Muscle of leg (tissue), 11 donors: ENCODE data around the gene PPP1R1A. TPM values are rescaled to one million over a fixed set of nuclear protein-coding genes. Genes with fewer than 3 reads are reported as not detected.

Experiments
- DNase-seq: peaks from one replicate; pipeline ENCODE4 v3.0.0; 2013
- H3K27ac ChIP-seq: one replicate; pipeline ENCODE4 v1.5.1; 2013; ENCODE audit warnings: mild to moderate bottlenecking, low read length, control low read depth
- H3K27me3 ChIP-seq: one replicate; pipeline ENCODE4 v1.6.1; 2013; ENCODE audit warnings: low read length; ENCODE audit not compliant: control insufficient read depth, insufficient read depth
- H3K36me3 ChIP-seq: one replicate; pipeline ENCODE4 v1.6.1; 2013; ENCODE audit warnings: low read length; ENCODE audit not compliant: control insufficient read depth, insufficient read depth
- H3K4me1 ChIP-seq: one replicate; pipeline ENCODE4 v1.6.1; 2013; ENCODE audit warnings: low read length; ENCODE audit not compliant: control insufficient read depth, insufficient read depth
- H3K4me3 ChIP-seq: one replicate; pipeline ENCODE4 v1.5.1; 2013; ENCODE audit warnings: low read length, control low read depth
- H3K9me3 ChIP-seq: replicated peaks from 2 replicates; pipeline ENCODE4 v1.6.1; 2013; ENCODE audit warnings: low read depth, low read length; ENCODE audit not compliant: control insufficient read depth
- WGBS: methylation state at CpG from one replicate; pipeline ENCODE4 v1.1.5; 2013; ENCODE audit warnings: missing lambda C conversion rate; ENCODE audit not compliant: insufficient coverage; 5-methylcytosine and 5-hydroxymethylcytosine counted together
- polyA plus RNA-seq, 8 donors: library from polyadenylated mRNA; unstranded; fragments of 120-200 nt; gene quantifications; one replicate each; pipeline versions ENCODE4 v1.2.1 to v1.2.3, GENCODE V29; 2013; ENCODE audit warnings: inconsistent platforms in 1 of 8, low replicate concordance in 1 of 8; ENCODE audit not compliant: insufficient read length in 8 of 8, insufficient read depth in 1 of 8
- total RNA-seq: library from RNA; stranded (reverse); fragments of 120-200 nt; gene quantifications from one replicate; pipeline ENCODE4 v1.2.4, GENCODE V29; 2013

The PPP1R1A gene
- total and polyA plus RNA-seq, 9 donors: 17.6 to 64.6 (median 44.2) TPM

- Histone ChIP-seq H3K4me3 (no peak overlapping the region), H3K36me3 (no peaks in the 10 kb centered on the region), H3K9me3 (no peaks in the 10 kb centered on the region), H3K4me1 (peaks cover 30% of the 10 kb centered on the region), H3K27me3 (peaks cover 38% of the 10 kb centered on the region), H3K27ac (no peak overlapping the region)
- DNase-seq: no peak
- 46% methylated on average over 4 of the region's 7 CpGs for WGBS
These were observed 2.6 kb upstream of the PPP1R1A start for GRCh38 chr12:54590978-54591591.

GRCh38 chr12:54589964-54590363 lies 1.5 kb upstream of the PPP1R1A start:
- H3K4me3 ChIP-seq: no peak overlapping the region
- no peak overlapping the region for H3K27ac ChIP-seq
- no peaks in the 10 kb centered on the region for H3K9me3 ChIP-seq
- peaks cover 41% of the 10 kb centered on the region for H3K27me3 ChIP-seq
- no peak for DNase-seq
- no peaks in the 10 kb centered on the region for H3K36me3 ChIP-seq
- H3K4me1 ChIP-seq: peaks cover 30% of the 10 kb centered on the region
- WGBS: 30% methylated on average over 2 of the region's 5 CpGs

DNA sequence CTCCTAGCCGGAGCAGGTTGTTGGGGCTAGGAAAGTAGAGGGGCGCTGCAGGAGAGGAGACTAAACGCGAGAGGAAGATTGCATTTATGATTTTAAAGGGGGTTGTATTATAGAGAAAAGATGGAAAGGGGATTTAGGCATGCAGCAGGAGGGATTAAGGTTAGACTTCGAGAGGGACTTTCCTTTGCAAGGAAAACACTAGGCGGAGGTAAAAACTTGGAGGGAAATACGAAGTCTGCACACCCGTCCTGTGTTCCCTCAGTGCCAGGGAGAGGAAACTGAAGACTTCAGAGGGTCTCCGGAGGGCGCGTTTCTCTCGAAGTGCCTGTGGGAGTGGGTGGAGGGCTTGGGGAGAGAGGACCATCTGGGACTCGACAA lies 420 bp upstream of the PPP1R1A start:
- H3K4me1 ChIP-seq: peaks cover 31% of the 10 kb centered on the region
- peaks cover 46% of the 10 kb centered on the region for H3K27me3 ChIP-seq
- H3K27ac ChIP-seq: no peak overlapping the region
- H3K9me3 ChIP-seq: no peaks in the 10 kb centered on the region
- no peak for DNase-seq
- WGBS: 19% methylated on average over 13 of the region's 13 CpGs
- H3K4me3 ChIP-seq: peak overlapping the region; percentile 37
- H3K36me3 ChIP-seq: no peaks in the 10 kb centered on the region

DNA sequence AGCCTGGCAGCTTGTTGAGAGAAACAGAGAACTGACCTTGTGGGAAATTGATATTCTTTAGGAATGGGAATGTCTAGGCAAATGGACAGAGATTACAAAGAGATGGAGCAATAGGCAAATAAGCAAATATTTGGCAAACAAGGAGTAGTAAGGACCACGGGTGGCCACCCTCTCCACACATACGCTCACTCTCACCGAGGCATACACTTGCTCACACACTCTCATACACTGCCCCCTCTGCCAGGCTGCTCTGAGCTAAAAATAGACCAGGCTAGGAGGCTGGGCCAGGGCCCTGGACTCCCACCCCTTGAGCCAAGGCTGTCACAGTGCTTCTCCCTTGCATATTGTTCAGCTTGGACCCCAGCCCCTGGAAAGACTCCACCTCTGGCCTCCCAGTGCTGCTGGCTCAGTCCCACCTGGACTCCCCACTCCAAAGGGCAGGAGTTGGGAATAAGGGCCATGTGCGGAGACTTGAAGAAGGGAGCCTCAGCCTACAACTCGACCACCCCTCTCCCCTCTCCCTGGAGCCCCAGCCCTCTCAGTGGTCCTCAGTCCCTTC lies 1.1 kb downstream of the PPP1R1A start:
- H3K27ac ChIP-seq: peak overlapping the region; percentile 35
- WGBS: 48% methylated on average over 2 of the region's 5 CpGs
- peak overlapping the region; percentile 43 for H3K4me3 ChIP-seq
- H3K4me1 ChIP-seq: peaks cover 34% of the 10 kb centered on the region
- peaks cover 51% of the 10 kb centered on the region for H3K27me3 ChIP-seq
- H3K9me3 ChIP-seq: no peaks in the 10 kb centered on the region
- peak; percentile 64 for DNase-seq
- no peaks in the 10 kb centered on the region for H3K36me3 ChIP-seq

DNA sequence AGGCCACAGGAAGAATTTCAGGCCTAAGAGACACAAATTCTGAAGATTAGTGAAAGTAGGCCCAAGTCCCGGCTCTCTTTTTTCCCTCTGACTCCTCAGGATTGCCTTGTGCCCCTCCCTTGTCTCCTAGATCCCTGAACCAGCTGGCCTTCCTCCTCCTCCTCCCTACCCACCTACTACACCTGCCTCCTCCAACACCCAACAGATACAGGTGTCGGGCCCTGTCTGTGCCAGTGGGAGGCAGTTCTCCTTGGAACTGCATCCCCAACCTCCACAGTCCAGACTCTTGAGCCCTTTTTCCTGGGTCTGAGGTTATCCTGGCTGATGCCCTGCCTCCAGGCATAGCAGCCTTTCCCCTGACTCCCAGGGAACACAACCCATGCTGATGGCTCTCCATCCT lies 1.8 kb downstream of the PPP1R1A start:
- Histone ChIP-seq H3K27ac (no peak overlapping the region), H3K9me3 (no peaks in the 10 kb centered on the region), H3K27me3 (peaks cover 47% of the 10 kb centered on the region), H3K4me1 (peaks cover 34% of the 10 kb centered on the region), H3K36me3 (no peaks in the 10 kb centered on the region), H3K4me3 (no peak overlapping the region)
- DNase-seq: no peak
- 67% methylated on average over 2 of the region's 2 CpGs for WGBS

DNA sequence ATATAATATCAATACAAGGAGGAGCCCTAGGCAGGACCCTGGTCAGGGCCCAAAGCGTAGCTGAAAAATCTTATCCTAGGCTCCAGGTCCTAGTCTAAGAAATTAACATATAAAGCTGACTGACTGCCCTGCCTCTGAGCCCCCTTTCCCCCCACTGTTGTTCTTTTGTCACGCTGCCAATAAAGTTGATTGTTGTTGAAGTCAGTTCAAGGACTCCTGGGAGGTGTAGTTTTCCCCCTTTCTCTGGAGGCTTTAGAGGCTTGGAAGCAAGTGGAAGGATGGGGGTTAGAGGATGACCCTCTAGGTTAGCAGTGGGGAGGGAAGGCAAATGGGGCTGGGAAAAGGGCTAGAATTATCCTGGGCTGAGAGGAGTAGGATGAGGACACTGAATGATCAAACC lies 3.2 kb downstream of the PPP1R1A start:
- Histone ChIP-seq H3K9me3 (no peaks in the 10 kb centered on the region), H3K27me3 (peaks cover 39% of the 10 kb centered on the region), H3K4me3 (no peak overlapping the region), H3K4me1 (peaks cover 30% of the 10 kb centered on the region), H3K36me3 (no peaks in the 10 kb centered on the region), H3K27ac (no peak overlapping the region)
- no peak for DNase-seq
- WGBS: no CpG with 5 or more reads among the region's 2 CpGs

GRCh38 chr12:54584128-54584527 lies 4.3 kb downstream of the PPP1R1A start:
- Histone ChIP-seq H3K4me3 (no peak overlapping the region), H3K9me3 (no peaks in the 10 kb centered on the region), H3K36me3 (no peaks in the 10 kb centered on the region), H3K4me1 (peaks cover 35% of the 10 kb centered on the region), H3K27ac (no peak overlapping the region), H3K27me3 (peaks cover 30% of the 10 kb centered on the region)
- DNase-seq: no peak
- WGBS: 100% methylated on average over 1 of the region's 9 CpGs

DNA sequence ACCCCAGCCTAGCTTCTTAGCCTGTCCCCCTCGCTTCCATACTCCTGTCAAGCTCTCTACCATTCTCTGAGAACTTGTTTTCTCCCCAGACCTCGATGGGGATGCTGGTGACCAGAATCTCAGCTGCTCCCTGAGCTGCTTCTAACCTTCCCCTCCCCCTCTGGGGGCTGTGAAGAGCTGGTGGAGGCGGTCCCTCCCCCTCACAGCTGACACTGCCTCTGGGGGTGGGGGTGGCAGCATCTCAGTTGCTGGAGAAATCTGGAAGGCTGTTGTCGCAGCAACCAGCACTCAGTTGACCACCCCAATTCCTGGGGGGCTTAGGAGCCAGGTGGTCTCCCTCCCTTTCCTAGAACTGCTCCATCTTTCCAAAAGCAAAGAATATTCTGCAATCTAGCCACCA lies 4.7 kb downstream of the PPP1R1A start:
- H3K27ac ChIP-seq: no peak overlapping the region
- H3K9me3 ChIP-seq: no peaks in the 10 kb centered on the region
- peaks cover 31% of the 10 kb centered on the region for H3K4me1 ChIP-seq
- peaks cover 26% of the 10 kb centered on the region for H3K27me3 ChIP-seq
- WGBS: 25% methylated on average over 1 of the region's 4 CpGs
- H3K36me3 ChIP-seq: no peaks in the 10 kb centered on the region
- no peak overlapping the region for H3K4me3 ChIP-seq
- no peak for DNase-seq

DNA sequence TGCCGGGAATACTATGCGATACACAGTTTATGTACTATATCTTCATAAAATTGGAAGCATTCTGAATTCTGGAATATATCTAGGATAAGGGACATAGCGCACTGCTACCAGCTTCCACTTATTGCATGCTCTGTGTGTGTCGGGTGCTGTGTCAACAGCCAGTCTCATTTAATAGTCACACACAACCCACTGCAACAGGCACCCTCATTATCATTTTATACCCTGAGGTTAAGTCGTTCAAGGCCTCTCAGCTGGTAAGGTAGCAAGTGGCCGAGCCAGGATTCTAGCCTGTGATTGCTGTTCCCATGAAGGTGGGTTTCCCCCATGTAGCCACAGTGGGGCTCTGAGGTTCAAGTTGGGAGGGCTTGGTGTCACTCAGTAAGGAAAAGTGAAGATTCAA lies 7.0 kb downstream of the PPP1R1A start:
- no peak for DNase-seq
- Histone ChIP-seq H3K27me3 (peaks cover 13% of the 10 kb centered on the region), H3K36me3 (peaks cover 2% of the 10 kb centered on the region), H3K9me3 (no peaks in the 10 kb centered on the region), H3K27ac (no peak overlapping the region), H3K4me3 (no peak overlapping the region), H3K4me1 (peaks cover 12% of the 10 kb centered on the region)
- 90% methylated on average over 2 of the region's 6 CpGs for WGBS

DNA sequence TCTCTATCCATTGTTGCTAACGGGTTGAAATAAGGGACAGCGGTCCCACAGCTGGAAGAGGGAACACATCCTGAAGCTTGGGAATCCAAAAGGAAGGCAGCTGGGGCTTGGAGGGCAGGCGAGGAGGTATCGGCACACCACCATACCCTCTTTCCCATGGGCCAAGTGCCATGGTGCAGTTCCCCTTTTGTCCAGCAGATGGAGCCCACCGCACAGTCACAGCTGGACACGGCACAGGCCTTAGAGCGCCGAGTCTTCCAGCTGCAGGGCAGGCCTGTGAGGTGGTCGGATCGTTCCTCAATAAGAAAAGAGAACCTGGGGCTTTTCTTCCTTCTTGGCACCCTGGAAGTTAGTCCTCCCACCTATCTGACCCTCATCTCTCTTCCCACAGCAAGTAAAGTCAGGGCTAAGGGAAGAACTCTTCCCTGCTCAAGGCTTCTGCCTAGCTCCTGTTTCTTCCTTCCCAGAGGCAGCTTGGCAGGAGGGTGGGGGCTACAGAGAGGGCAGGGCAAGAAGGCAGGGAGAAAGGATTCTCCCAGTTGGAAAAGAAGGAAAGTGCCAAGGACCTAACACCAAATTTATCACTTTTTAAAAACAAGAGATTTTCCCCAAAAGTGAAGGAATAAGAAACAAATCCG lies 8.6 kb downstream of the PPP1R1A start:
- DNase-seq: peak; percentile 89
- Histone ChIP-seq H3K4me3 (no peak overlapping the region), H3K9me3 (no peaks in the 10 kb centered on the region), H3K36me3 (peaks cover 5% of the 10 kb centered on the region), H3K27ac (no peak overlapping the region), H3K4me1 (peaks cover 10% of the 10 kb centered on the region), H3K27me3 (peaks cover 9% of the 10 kb centered on the region)
- 0% methylated on average over 6 of the region's 11 CpGs for WGBS
